GM19452 (cell line): Measurements from ENCODE around the gene LRRTM3.
A peak's percentile ranks its signal among the peaks of the same experiment; 100 is the strongest.

Experiments
- ATAC-seq: cut with Tn5 transposase; IDR thresholded peaks from one replicate; pipeline ENCODE4 v1.9.1; 2021; ENCODE audit not compliant: unreplicated experiment

LRRTM3 gene

DNA sequence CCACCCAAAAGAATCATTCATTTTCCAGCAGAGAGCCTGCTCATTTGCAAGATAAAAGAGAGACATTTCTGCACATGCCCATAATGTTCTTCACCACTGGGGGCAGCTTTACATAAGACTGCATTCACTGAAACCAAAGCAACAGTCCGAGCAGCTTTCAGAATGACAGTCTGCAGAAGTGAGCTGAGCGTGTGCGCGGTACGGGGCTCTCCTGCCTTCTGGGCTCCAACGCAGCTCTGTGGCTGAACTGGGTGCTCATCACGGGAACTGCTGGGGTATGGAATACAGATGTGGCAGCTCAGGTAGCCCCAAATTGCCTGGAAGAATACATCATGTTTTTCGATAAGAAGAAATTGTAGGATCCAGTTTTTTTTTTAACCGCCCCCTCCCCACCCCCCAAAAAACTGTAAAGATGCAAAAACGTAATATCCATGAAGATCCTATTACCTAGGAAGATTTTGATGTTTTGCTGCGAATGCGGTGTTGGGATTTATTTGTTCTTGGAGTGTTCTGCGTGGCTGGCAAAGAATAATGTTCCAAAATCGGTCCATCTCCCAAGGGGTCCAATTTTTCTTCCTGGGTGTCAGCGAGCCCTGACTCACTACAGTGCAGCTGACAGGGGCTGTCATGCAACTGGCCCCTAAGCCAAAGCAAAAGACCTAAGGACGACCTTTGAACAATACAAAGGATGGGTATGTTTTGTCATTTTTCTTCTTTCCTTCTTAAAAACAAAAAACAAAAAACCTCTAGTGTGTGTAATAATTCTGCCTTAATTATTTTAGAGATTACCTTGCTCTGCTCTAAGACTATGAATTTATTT, at the start of gene LRRTM3:
Gene LRRTM3 (plus strand): TSS at position 141 of the 820 bp plus-strand sequence.
- peak; percentile 100 for ATAC-seq

DNA sequence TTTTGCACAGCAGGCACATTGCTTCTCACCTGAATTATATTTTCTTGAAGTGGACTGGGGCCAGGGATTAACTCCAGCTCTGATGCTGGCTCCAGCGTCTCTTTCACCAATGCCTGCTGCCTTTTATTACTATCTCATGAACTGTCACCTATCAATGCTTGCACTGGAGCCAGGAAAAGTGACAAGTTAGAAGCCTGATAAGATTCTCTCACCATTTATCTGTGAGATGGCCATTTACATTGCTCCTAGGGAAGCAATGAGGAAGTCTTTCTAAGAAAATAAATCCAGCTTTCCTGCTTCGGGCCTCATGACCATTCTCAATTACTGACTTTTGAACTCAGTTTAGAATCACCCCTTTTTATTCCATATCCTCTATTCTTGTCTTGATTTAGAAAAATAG, 48.5 kb upstream of the LRRTM3 start:
- ATAC-seq, result no peak

DNA sequence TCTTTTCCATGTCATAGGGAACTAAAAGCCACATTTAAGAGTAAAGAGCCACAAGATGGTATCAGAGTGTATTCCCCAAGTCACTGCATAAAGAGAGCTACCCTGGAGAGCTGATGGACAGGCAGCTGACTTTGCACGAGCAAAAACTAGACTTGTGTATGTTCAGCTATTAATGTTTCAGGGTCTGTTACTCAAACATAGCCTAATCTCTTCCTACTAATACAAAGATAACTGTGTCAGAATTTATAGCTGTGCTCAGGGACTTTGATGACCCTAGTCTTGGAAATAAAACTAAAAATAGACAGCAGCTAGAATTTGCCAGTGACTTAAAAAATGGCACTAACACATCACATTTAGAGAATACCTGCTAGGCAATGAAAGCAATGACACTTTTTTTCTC, 45.5 kb upstream of the LRRTM3 start:
- ATAC-seq, result no peak

DNA sequence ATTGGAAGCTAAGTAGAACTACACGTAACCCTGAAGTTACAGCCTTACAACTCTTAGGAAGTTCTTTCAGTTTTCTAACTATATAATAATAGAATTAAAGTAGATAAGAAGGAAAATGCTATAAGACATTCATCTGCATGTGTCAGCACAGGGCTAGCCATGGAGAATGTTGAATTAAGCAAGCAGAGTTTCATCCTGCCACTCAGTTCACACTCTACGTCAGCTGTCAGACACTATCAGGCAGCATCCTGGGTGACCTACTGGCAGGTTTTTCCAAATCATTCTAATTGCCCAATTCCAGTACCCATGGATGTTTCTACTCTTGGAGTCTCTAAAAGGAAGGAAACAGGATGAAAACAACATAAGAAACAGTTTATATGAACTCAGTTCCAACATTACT, 45.0 kb upstream of the LRRTM3 start:
- no peak for ATAC-seq

DNA sequence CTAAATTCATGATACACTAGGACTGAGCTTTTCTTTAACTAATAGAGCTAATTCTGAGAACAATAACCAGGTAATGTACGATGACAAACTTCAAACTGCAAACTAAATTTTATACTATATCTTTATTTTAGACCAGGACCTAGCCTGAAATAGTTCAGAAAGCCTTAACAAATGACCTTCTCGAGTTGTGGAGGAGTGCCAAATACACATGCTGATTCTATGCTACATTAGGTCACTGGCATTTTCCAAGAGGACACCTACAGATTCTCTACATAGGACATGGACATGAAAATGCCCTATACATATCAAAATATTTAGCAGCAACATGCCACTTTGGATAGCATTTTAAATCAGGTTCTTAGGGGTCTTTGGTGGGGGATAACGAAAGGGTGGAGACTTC, 44.0 kb upstream of the LRRTM3 start:
- ATAC-seq, result no peak

DNA sequence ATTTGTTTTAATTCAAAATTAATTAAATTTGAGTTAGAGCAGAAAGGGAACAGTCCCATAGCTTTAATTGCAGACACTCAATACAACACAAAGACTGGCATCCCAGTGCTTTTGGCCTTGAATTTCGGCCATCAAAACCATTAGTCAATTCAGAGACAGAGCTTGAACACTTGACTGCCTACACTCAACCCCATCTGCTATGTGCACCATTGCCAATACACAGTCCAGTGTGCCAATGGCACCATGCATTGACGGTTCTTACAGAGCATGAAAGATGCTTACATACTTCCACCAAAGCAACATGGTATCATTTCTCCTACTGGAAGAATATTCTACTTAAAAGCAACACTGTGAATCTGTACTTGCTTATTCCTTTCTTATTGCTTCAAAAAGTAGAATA, 43.6 kb upstream of the LRRTM3 start:
- no peak for ATAC-seq

DNA sequence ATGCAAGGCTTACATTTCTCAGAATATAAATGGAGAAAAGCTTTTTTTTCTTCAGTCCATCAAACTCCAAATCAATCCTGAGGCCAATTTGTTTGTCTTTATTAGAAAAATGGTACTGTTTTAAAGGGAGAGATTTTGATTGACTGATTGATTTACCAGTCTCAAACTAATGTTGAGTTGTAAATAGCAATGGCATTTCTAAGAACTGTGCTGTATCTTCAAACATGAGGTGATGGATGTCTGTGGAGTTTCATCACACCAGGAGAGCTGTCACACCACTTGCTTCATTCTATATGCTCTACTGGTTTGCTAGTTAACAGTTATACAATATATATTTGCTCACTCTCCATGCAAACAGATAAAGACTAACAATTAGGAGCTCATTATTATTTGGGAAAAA, 39.0 kb upstream of the LRRTM3 start:
- ATAC-seq, result no peak

DNA sequence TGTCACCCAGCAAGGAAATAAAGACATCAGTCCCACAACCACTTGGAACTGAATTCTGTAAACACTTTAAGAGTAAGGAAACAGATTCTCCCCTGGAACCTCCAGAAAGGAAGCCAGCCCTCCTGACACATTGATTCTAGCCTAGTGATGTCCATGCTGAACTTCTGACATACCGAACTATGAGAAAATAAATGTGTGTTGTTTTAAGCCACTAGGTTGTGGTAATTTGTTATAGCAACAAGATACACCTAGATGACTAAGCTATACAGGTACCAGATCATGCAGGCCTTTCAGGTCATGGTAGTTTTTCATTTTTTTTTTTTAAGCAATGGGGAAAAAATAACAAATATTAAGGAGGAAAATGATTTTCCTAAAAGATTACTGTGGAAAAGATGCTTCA, 37.6 kb upstream of the LRRTM3 start:
- no peak for ATAC-seq

DNA sequence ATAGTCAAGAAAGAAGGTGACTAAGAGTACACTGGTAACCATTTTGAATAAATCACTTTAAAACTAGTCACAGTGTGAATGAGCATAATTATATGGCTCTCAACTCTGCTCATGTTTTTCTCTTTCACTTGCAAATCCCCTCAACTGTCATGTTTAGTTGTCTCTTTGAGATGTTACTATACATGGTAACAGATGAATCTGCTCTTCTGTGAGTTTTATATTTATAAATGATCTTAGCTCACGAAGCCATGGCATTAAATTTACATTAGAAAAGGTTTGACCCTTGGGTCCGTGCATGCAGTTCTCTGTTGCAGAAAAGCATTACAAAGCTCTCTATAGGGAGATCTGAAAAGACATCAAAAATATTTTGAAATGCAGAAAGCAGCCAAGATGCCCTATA, 33.0 kb upstream of the LRRTM3 start:
- no peak for ATAC-seq

DNA sequence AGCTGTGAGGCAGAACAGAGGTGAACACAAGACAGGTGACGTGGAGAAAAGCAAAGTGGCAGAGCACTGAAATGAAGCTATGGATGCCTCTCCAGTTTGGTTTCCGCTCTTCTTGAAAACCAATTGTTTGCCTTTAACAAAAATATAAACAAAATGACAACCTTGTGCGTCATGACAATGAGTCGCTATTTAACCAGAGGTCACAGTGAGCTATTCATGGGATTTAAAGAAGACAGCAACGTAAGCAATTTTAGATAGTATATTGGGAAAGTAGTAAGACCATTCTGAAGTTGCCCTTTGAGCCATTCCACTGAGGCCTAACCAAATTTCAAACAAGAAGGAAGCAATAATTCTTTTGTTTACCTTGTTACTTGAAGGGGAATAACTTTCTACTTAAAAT, 15.2 kb upstream of the LRRTM3 start:
- ATAC-seq, result no peak

DNA sequence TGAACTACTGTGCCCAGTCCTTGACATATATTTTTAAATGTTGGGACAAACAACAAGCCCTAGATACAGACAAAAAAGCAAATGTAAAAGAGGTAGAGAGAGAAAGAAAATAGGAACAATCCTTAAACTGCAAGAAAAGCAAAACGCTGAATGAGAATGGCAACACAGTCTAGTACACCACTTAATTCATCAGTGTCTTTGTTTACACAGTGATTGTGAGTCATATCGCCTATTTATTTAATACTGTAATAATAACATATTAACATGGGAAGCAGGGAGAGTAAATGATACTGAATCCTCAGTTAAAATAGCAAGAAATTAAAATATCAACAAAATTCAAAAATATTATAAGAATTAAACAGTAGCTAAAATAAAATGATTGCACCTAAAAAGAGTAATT, 9.8 kb upstream of the LRRTM3 start:
- ATAC-seq, result no peak

DNA sequence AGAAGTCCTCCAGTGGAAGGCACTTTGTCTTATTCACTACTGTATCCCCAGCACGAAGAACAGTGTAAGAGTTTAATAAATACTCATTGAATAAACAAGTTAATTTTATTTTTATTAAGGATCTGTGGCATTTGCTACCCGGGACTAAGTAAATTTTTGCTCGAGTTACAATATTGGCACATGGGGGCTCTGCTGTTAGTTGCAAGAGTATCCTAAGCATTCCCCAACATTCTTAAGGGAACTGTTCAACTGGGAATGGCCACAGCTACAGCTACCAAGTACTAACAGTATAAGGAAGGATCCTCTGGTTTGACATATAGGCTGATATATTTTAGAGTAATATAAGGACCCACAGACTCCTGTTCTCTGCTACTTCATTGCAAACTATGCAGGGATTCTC, 8.7 kb upstream of the LRRTM3 start:
- no peak for ATAC-seq

DNA sequence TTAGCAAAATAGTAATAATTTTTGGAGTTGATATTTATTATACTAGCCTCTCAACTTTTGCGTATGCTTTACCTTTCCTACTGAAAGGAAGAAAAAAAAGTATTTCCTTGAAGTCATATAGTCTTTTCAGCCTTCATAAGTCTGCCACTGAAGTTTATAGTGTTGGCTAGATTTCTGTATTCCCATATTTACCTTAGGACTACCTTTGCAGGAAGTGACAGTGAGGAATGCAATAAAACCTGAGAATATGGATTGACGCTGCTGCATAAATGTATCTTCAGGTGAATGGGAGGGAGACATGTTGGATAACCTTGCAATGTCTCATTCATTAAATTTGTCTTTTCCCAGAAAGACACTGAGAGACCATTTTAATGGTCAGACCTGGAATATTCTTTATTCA, 6.6 kb upstream of the LRRTM3 start:
- no peak for ATAC-seq

DNA sequence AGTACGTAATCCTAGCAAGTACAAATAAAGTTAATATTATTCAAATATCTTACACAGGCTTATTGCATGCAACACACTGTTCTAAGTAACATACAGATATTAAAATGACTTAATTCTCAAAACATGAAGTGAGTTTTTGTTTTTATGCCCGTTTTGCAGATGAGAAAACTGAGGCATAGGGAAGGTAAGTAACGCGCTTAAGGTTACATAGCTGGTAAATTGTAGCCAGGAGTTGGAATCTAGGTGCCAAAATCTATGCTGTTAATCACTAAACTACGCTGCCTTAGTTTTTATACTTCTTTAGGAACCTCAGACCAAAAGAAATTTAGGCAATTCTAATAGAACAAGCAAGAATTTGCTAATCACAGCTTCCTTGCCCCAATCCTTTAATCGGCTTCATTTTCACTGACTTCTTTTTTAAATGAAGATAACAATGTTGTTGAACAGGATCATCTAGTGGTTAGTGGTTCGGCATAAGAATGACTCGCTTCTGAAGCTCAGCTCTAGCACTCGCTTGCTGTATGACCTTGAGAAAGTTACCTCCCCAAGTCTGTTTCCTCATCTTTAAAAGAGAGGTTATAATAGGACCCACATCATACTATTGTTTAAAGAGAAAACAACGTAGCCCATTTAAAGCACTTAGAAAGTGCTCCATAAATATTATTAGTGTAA, 1.0 kb upstream of the LRRTM3 start:
- ATAC-seq, result no peak

DNA sequence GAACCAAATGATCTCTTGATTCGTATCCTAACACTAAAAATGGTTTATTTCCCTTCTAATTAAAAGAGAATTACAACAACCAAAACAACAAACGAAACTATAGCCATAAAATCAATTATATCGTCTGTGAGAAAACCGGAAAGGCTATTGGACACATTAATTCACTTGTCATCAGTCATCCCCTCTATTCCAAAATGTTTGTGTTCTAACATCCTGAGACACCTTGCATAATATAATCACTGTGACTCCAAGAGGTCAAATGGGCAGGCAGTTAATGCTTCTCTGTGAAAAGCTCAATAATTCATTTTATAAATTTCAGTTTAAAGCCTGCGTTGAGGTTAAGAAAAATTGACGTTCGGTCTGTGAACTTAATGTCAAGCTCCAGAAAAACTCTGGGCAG, 463 bp upstream of the LRRTM3 start:
- ATAC-seq, result no peak

DNA sequence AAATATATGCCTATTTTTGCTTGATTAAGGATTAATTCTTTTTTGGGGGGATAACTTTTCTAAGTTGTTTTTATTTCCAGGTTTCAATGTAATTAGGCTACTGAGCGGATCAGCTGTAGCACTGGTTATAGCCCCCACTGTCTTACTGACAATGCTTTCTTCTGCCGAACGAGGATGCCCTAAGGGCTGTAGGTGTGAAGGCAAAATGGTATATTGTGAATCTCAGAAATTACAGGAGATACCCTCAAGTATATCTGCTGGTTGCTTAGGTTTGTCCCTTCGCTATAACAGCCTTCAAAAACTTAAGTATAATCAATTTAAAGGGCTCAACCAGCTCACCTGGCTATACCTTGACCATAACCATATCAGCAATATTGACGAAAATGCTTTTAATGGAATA, 1.0 kb downstream of the LRRTM3 start:
- ATAC-seq, result no peak

DNA sequence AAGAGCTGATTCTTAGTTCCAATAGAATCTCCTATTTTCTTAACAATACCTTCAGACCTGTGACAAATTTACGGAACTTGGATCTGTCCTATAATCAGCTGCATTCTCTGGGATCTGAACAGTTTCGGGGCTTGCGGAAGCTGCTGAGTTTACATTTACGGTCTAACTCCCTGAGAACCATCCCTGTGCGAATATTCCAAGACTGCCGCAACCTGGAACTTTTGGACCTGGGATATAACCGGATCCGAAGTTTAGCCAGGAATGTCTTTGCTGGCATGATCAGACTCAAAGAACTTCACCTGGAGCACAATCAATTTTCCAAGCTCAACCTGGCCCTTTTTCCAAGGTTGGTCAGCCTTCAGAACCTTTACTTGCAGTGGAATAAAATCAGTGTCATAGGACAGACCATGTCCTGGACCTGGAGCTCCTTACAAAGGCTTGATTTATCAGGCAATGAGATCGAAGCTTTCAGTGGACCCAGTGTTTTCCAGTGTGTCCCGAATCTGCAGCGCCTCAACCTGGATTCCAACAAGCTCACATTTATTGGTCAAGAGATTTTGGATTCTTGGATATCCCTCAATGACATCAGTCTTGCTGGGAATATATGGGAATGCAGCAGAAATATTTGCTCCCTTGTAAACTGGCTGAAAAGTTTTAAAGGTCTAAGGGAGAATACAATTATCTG, 1.6 kb downstream of the LRRTM3 start:
- ATAC-seq, result no peak

DNA sequence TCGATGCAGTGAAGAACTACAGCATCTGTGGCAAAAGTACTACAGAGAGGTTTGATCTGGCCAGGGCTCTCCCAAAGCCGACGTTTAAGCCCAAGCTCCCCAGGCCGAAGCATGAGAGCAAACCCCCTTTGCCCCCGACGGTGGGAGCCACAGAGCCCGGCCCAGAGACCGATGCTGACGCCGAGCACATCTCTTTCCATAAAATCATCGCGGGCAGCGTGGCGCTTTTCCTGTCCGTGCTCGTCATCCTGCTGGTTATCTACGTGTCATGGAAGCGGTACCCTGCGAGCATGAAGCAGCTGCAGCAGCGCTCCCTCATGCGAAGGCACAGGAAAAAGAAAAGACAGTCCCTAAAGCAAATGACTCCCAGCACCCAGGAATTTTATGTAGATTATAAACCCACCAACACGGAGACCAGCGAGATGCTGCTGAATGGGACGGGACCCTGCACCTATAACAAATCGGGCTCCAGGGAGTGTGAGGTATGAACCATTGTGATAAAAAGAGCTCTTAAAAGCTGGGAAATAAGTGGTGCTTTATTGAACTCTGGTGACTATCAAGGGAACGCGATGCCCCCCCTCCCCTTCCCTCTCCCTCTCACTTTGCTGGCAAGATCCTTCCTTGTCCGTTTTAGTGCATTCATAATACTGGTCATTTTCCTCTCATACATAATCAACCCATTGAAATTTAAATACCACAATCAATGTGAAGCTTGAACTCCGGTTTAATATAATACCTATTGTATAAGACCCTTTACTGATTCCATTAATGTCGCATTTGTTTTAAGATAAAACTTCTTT, 2.3 kb downstream of the LRRTM3 start:
- ATAC-seq, result no peak

DNA sequence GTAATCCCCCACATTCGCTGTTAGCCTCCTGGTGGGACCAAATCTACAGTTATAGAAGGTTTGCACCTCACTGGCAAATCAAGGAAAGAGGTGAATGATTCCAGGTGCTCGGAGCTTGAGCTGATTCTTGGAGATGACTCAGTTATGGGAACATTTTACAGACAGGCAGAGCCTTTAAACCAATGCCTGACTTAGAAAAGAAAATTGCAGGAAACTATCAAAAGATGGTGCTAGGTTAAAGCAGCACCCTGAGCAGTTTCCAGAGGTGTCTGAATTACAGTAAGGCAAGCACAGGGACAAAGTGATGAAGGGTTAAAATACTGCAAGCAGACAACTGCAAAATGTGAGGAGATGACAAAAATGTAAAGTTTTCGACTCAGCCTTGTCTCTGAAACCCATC, 2.9 kb downstream of the LRRTM3 start:
- ATAC-seq, result no peak

DNA sequence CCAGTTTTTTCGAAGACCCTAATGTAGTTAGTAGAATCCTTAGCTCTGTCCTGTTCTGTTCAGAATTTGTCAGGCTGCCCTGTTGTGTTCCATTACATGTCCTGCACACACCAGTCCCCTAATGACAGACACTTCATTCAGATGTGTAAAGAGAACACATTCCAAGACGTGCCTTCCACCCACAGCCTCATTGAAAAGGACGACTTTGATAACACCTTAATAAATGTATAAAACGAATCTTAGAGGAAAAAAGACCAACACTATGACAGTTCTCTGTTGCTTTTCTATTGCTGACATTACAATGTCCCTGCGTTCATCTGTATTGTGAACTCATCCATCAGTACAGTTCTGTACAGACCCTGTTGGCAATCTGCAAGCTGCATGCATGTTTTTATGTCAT, 3.5 kb downstream of the LRRTM3 start:
- no peak for ATAC-seq

DNA sequence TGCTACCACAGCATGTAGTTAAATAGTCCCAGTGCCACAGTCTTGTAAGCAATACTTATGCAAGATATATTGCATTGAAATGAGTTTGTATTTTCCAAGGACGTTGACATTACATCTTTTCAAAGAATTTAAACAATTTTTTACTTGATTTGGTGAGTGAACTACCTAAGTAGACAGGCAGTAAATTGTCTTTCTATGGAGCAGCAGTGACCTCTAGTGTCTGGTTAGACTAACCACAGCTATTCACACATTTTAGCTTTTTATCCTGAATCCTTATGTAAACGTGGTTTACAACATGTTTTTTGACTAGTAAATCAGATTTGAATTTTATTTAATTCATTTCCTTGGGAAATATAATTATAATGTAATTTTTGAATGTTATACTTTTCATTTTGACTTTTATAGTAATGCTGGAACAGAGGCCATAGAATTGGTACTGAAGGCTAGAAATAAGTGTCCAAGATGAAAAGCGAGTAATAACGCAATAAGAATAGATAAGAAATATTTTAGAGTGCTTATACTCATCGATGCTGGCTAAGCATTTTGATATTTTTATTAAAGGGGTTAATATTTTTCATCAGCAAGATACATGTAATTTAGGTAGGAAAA, 5.6 kb downstream of the LRRTM3 start:
- ATAC-seq, result no peak
